ENCODE data around the gene SPTB.

The SPTB gene

GRCh38 chr14:64850369-64851137, 29.2 kb downstream of the SPTB start:
- no peaks in the 10 kb centered on the region for H3K79me2 ChIP-seq (ENCODE audit: insufficient read depth, low read length)
- no peak overlapping the region for H2AFZ ChIP-seq (ENCODE audit: low read depth, low read length)
- no peak overlapping the region for H3K27ac ChIP-seq (ENCODE audit: low read length)
- no peaks in the 10 kb centered on the region for H3K9me3 ChIP-seq (ENCODE audit: insufficient read depth, low read length, severe bottlenecking)
- H3K27me3 ChIP-seq (ENCODE audit: insufficient read depth, low read length, poor library complexity), result peaks cover 40% of the 10 kb centered on the region
- ATAC-seq (ENCODE audit: insufficient read depth, low read depth) (no peak), DNase-seq (no peak)
- TF ChIP-seq EZH2 (IDR thresholded peaks at IDR 0.05; ENCODE audit: borderline replicate concordance, low read depth, low read length, severe bottlenecking), result no peak
- no peak for TF ChIP-seq CTCF (IDR thresholded peaks at IDR 0.05; ENCODE audit: borderline replicate concordance, extremely low read depth, low read length, poor library complexity, severe bottlenecking)
- H4K20me1 ChIP-seq (ENCODE audit: insufficient read depth, low read length), result no peaks in the 10 kb centered on the region
- H3K4me2 ChIP-seq (ENCODE audit: insufficient read depth, low read length), result no peak overlapping the region
- no peak overlapping the region for H3K4me3 ChIP-seq (ENCODE audit: low read depth in 1 of 2, low read length in 2 of 2)
- H3K9ac ChIP-seq (ENCODE audit: low read depth, low read length), result no peak overlapping the region
- no peaks in the 10 kb centered on the region for H3K36me3 ChIP-seq (ENCODE audit: insufficient read depth, low read length)
- no peaks in the 10 kb centered on the region for H3K4me1 ChIP-seq (ENCODE audit: insufficient read depth, low read length)

GRCh38 chr14:64849940-64850339, 29.8 kb downstream of the SPTB start:
- no peak overlapping the region for H3K4me3 ChIP-seq (ENCODE audit: low read depth in 1 of 2, low read length in 2 of 2)
- no peak overlapping the region for H3K27ac ChIP-seq (ENCODE audit: low read length)
- H2AFZ ChIP-seq (ENCODE audit: low read depth, low read length), result no peak overlapping the region
- no peaks in the 10 kb centered on the region for H3K79me2 ChIP-seq (ENCODE audit: insufficient read depth, low read length)
- peaks cover 43% of the 10 kb centered on the region for H3K27me3 ChIP-seq (ENCODE audit: insufficient read depth, low read length, poor library complexity)
- no peaks in the 10 kb centered on the region for H3K4me1 ChIP-seq (ENCODE audit: insufficient read depth, low read length)
- H3K9ac ChIP-seq (ENCODE audit: low read depth, low read length), result no peak overlapping the region
- no peaks in the 10 kb centered on the region for H3K36me3 ChIP-seq (ENCODE audit: insufficient read depth, low read length)
- DNase-seq (no peak), ATAC-seq (ENCODE audit: insufficient read depth, low read depth) (no peak)
- no peak overlapping the region for H3K4me2 ChIP-seq (ENCODE audit: insufficient read depth, low read length)
- TF ChIP-seq EZH2 (IDR thresholded peaks at IDR 0.05; ENCODE audit: borderline replicate concordance, low read depth, low read length, severe bottlenecking) (no peak), CTCF (IDR thresholded peaks at IDR 0.05; ENCODE audit: borderline replicate concordance, extremely low read depth, low read length, poor library complexity, severe bottlenecking) (no peak)
- H3K9me3 ChIP-seq (ENCODE audit: insufficient read depth, low read length, severe bottlenecking), result no peaks in the 10 kb centered on the region
- H4K20me1 ChIP-seq (ENCODE audit: insufficient read depth, low read length), result no peaks in the 10 kb centered on the region

GRCh38 chr14:64848239-64848638, 31.5 kb downstream of the SPTB start:
- Histone ChIP-seq H3K79me2 (ENCODE audit: insufficient read depth, low read length) (no peaks in the 10 kb centered on the region), H3K36me3 (ENCODE audit: insufficient read depth, low read length) (no peaks in the 10 kb centered on the region), H3K27ac (ENCODE audit: low read length) (no peak overlapping the region), H3K9ac (ENCODE audit: low read depth, low read length) (no peak overlapping the region), H3K9me3 (ENCODE audit: insufficient read depth, low read length, severe bottlenecking) (no peaks in the 10 kb centered on the region), H4K20me1 (ENCODE audit: insufficient read depth, low read length) (no peaks in the 10 kb centered on the region), H2AFZ (ENCODE audit: low read depth, low read length) (no peak overlapping the region), H3K4me3 (ENCODE audit: low read depth in 1 of 2, low read length in 2 of 2) (no peak overlapping the region), H3K27me3 (ENCODE audit: insufficient read depth, low read length, poor library complexity) (peaks cover 38% of the 10 kb centered on the region), H3K4me1 (ENCODE audit: insufficient read depth, low read length) (no peaks in the 10 kb centered on the region), H3K4me2 (ENCODE audit: insufficient read depth, low read length) (no peak overlapping the region)
- DNase-seq (no peak), ATAC-seq (ENCODE audit: insufficient read depth, low read depth) (no peak)
- TF ChIP-seq EZH2 (IDR thresholded peaks at IDR 0.05; ENCODE audit: borderline replicate concordance, low read depth, low read length, severe bottlenecking) (no peak), CTCF (IDR thresholded peaks at IDR 0.05; ENCODE audit: borderline replicate concordance, extremely low read depth, low read length, poor library complexity, severe bottlenecking) (no peak)

Data from DND-41 (cell line).